CD14-positive monocyte (primary cell): ENCODE measurements around the gene ZNF511. TPM values are rescaled to one million over a fixed set of nuclear protein-coding genes. Genes with fewer than 3 reads are reported as not detected.

Experiments
- DNase-seq, 3 donors: peaks; one replicate each; pipeline ENCODE4 v3.0.0-alpha.2; 2011 to 2022
- H2AFZ ChIP-seq: 2 replicates; pipeline ENCODE4 v1.6.0; 2012; ENCODE audit warnings: mild to moderate bottlenecking, low read depth, low read length, inconsistent platforms; ENCODE audit not compliant: insufficient read depth, poor library complexity, severe bottlenecking
- H3K27ac ChIP-seq, 2 donors: 1 replicate in 1 of 2; 2 replicates in 1 of 2; pipeline ENCODE4 v1.5.1; 2012 to 2013; ENCODE audit warnings: low read length in 2 of 2, control low read depth in 1 of 2, inconsistent platforms in 1 of 2, low read depth in 1 of 2, mild to moderate bottlenecking in 1 of 2
- H3K27me3 ChIP-seq, 2 donors: one replicate each; pipeline versions ENCODE4 v1.6.0 to v1.6.1; 2011 to 2013; ENCODE audit warnings: low read length in 2 of 2; ENCODE audit not compliant: control insufficient read depth in 2 of 2, insufficient read depth in 2 of 2
- H3K36me3 ChIP-seq, 2 donors: replicated peaks in 1 of 2; 1 replicate in 1 of 2; 2 replicates in 1 of 2; pipeline versions ENCODE4 v1.5.1 to v1.6.1; 2012 to 2013; ENCODE audit warnings: low read length in 2 of 2, control low read depth in 1 of 2, inconsistent platforms in 1 of 2, mild to moderate bottlenecking in 1 of 2; ENCODE audit not compliant: insufficient read depth in 2 of 2, control insufficient read depth in 1 of 2
- H3K4me1 ChIP-seq, 2 donors: 1 replicate in 1 of 2; 2 replicates in 1 of 2; pipeline versions ENCODE4 v1.5.1 to v1.6.1; 2012 to 2013; ENCODE audit warnings: low read length in 2 of 2, control low read depth in 1 of 2, inconsistent platforms in 1 of 2, mild to moderate bottlenecking in 1 of 2, moderate library complexity in 1 of 2; ENCODE audit not compliant: insufficient read depth in 2 of 2, control insufficient read depth in 1 of 2
- H3K4me2 ChIP-seq: replicated peaks from 2 replicates; pipeline ENCODE3; 2012; ENCODE audit warnings: low read length, moderate library complexity, mild to moderate bottlenecking; ENCODE audit not compliant: poor library complexity, severe bottlenecking; ENCODE audit errors: extremely low read depth
- H3K4me3 ChIP-seq, 3 experiments: fragments of 200-600 bp in 1 of 3; sonication (generic) in 1 of 3; replicated peaks in 1 of 3; 1 replicate in 2 of 3; 2 replicates in 1 of 3; pipeline ENCODE4 v1.5.1; 2011 to 2013; ENCODE audit warnings: low read length in 3 of 3, mild to moderate bottlenecking in 3 of 3, control low read depth in 2 of 3, low read depth in 2 of 3, inconsistent platforms in 1 of 3, moderate library complexity in 1 of 3
- H3K79me2 ChIP-seq: 2 replicates; pipeline ENCODE4 v1.6.0; 2012; ENCODE audit warnings: mild to moderate bottlenecking, control low read depth, inconsistent platforms, low read length, moderate library complexity; ENCODE audit not compliant: insufficient read depth
- H3K9ac ChIP-seq: 2 replicates; pipeline ENCODE4 v1.6.0; 2017; ENCODE audit warnings: low read length, mild to moderate bottlenecking; ENCODE audit not compliant: insufficient read depth, poor library complexity, severe bottlenecking
- H3K9me3 ChIP-seq, 2 donors: replicated peaks in 1 of 2; 1 replicate in 1 of 2; 2 replicates in 1 of 2; pipeline versions ENCODE4 v1.5.1 to v1.6.1; 2012 to 2013; ENCODE audit warnings: low read length in 2 of 2, control low read depth in 1 of 2; ENCODE audit not compliant: control insufficient read depth in 1 of 2, insufficient read depth in 1 of 2
- H4K20me1 ChIP-seq: 2 replicates; pipeline ENCODE4 v1.6.0; 2012; ENCODE audit warnings: mild to moderate bottlenecking, low read length, control low read depth, moderate library complexity; ENCODE audit not compliant: insufficient read depth
- H3K27ac Mint-ChIP-seq, 7 donors: one replicate each; pipeline ENCODE4 v1.8.0; 2020; ENCODE audit warnings: mild to moderate bottlenecking in 7 of 7, mixed read lengths in 7 of 7, moderate library complexity in 6 of 7, inconsistent platforms in 2 of 7
- H3K27me3 Mint-ChIP-seq, 3 donors: one replicate each; pipeline ENCODE4 v1.8.0; 2021 to 2022; ENCODE audit warnings: low read depth in 3 of 3, mild to moderate bottlenecking in 3 of 3, mixed read lengths in 3 of 3, moderate library complexity in 3 of 3, inconsistent platforms in 1 of 3
- H3K36me3 Mint-ChIP-seq, 2 donors: one replicate each; pipeline ENCODE4 v1.8.0; 2020; ENCODE audit warnings: mixed read lengths in 2 of 2, inconsistent platforms in 1 of 2, mild to moderate bottlenecking in 1 of 2
- H3K4me1 Mint-ChIP-seq: one replicate; pipeline ENCODE4 v1.8.0; 2020; ENCODE audit warnings: mild to moderate bottlenecking, mixed read lengths
- H3K4me3 Mint-ChIP-seq, 2 donors: one replicate each; pipeline ENCODE4 v1.8.0; 2020; ENCODE audit warnings: mild to moderate bottlenecking in 2 of 2, mixed read lengths in 2 of 2, moderate library complexity in 1 of 2
- H3K9me3 Mint-ChIP-seq, 7 donors: one replicate each; pipeline ENCODE4 v1.8.0; 2020 to 2022; ENCODE audit warnings: mixed read lengths in 7 of 7, mild to moderate bottlenecking in 6 of 7, moderate library complexity in 6 of 7, inconsistent platforms in 2 of 7
- CTCF ChIP-seq: fragments of 200-600 bp; IDR thresholded peaks from one replicate; pipeline ENCODE4 v1.8.0; 2022; ENCODE audit warnings: antibody characterized with exemption, mild to moderate bottlenecking
- WGBS: methylation state at CpG from one replicate; pipeline ENCODE4 v1.1.5; 2013; ENCODE audit warnings: missing lambda C conversion rate; ENCODE audit not compliant: insufficient coverage; 5-methylcytosine and 5-hydroxymethylcytosine counted together
- intact Hi-C, 2 donors: fragments of 100-400 bp; cut with micrococcal nuclease; formaldehyde crosslinking; loops; one replicate each; pipeline versions ENCODE4 v1.15.0 to v1.15.1; 2023
- polyA plus RNA-seq, 3 donors: library from polyadenylated mRNA; depleted of rRNA in 1 of 3; unstranded in 2 of 3; stranded (reverse) in 1 of 3; fragments of 300-500 nt in 2 of 3; fragments of >200 nt in 1 of 3; fragmentation: Illumina TruSeq in 2 of 3; gene quantifications; 1 replicate in 2 of 3; 2 replicates in 1 of 3; pipeline ENCODE4 v1.2.3, GENCODE V29; 2012 to 2021

The ZNF511 gene
- polyA plus RNA-seq, 3 donors, result 30.3 to 118 (median 84.7) TPM

- 92% methylated on average over 10 of the region's 10 CpGs for WGBS
- no peak for TF ChIP-seq CTCF
- Histone ChIP-seq H3K27ac (no peak overlapping the region), H2AFZ (no peak overlapping the region), H3K4me1 (peaks cover 7 to 12% of the 10 kb centered on the region in 2 donors), H3K9ac (no peak overlapping the region), H3K27me3 (peaks cover 9 to 50% of the 10 kb centered on the region in 2 donors), H3K4me3 (no peak overlapping the region), H4K20me1 (no peaks in the 10 kb centered on the region), H3K4me2 (no peak overlapping the region), H3K36me3 (no peaks in the 10 kb centered on the region), H3K9me3 (peaks cover 5 to 29% of the 10 kb centered on the region in 2 donors), H3K79me2 (no peaks in the 10 kb centered on the region)
- H3K27ac Mint-ChIP-seq, result no peak overlapping the region
- H3K4me3 Mint-ChIP-seq, result no peak overlapping the region
- no peak for DNase-seq
- intact Hi-C loops, result no loop called here
- H3K27me3 Mint-ChIP-seq, result peaks cover 17 to 35% (median 34%) of the 10 kb centered on the region in 3 donors
- no peaks in the 10 kb centered on the region for H3K36me3 Mint-ChIP-seq
- H3K9me3 Mint-ChIP-seq, result peaks cover 0 to 17% (median 7%) of the 10 kb centered on the region in 7 donors
- H3K4me1 Mint-ChIP-seq, result peaks cover 7% of the 10 kb centered on the region
These were observed 29.7 kb downstream of the ZNF511 start for GRCh38 chr10:133338080-133339071.

GRCh38 chr10:133339708-133340380 is 31.1 kb downstream of the ZNF511 start:
- Mint-ChIP-seq H3K9me3 (peaks cover 0 to 9% (median 2%) of the 10 kb centered on the region in 7 donors), H3K36me3 (no peaks in the 10 kb centered on the region), H3K4me3 (no peak overlapping the region), H3K27ac (no peak overlapping the region), H3K4me1 (peaks cover 3% of the 10 kb centered on the region), H3K27me3 (peaks cover 22 to 31% (median 27%) of the 10 kb centered on the region in 3 donors)
- no peaks in the 10 kb centered on the region for H3K36me3 ChIP-seq
- no peak overlapping the region for H3K4me2 ChIP-seq
- no peaks in the 10 kb centered on the region for H3K79me2 ChIP-seq
- peaks cover 9 to 41% of the 10 kb centered on the region in 2 donors for H3K27me3 ChIP-seq
- intact Hi-C loops, result no loop called here
- no peak overlapping the region for H2AFZ ChIP-seq
- TF ChIP-seq CTCF, result no peak
- H3K9ac ChIP-seq, result no peak overlapping the region
- no peak overlapping the region for H3K27ac ChIP-seq
- H3K4me3 ChIP-seq, result no peak overlapping the region
- DNase-seq, result no peak
- peaks cover 7 to 12% of the 10 kb centered on the region in 2 donors for H3K4me1 ChIP-seq
- WGBS, result 91% methylated on average over 13 of the region's 13 CpGs
- peaks cover under 1 to 23% of the 10 kb centered on the region in 2 donors for H3K9me3 ChIP-seq
- no peaks in the 10 kb centered on the region for H4K20me1 ChIP-seq
